ENCODE results near the gene IFT57.
A peak's percentile ranks its signal among the peaks of the same experiment; 100 is the strongest.

The IFT57 gene

DNA sequence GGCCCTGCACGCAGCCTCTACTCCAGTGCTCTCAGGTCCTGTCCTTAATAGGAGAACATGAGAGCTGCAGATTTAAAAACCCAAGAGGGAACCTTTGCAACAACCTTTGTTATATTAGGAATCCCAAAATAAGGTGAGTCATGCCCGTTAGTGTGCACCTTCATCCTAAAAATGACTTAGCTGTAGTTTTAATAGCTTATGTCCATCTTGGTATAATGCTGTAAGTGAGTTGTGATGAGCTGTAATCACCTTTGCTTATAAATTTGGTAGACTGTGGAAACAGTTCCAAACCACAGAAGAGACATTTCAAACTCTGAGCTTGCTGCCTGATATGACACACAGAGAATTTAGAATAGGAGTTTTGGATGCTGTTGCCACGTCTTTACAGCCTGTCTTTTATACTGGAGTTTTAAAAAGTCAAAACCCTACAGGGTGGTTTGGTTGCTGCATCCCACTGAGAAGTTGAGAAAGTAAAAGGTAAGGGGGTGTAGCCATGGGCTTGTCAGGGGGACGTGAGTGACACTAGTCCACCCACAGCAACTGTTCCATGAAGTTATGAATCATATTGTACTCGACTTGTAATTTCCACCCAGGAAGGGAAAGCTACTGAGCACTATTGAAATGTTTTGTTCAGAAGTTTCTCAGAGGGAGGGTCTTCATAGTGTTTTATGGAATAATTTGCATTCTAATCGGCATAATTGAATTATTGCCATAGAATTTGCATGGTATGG, 104.0 kb downstream of the IFT57 start (continued):
- TF ChIP-seq ZNF354C (tag by site-specific recombination; IDR thresholded peaks at IDR 0.05; ENCODE audit: borderline replicate concordance, low read depth) (no peak), ZNF670 (tag by site-specific recombination; IDR thresholded peaks at IDR 0.05; ENCODE audit: low read depth) (no peak), AEBP2 (tag by site-specific recombination; IDR thresholded peaks at IDR 0.05; ENCODE audit: borderline replicate concordance) (no peak), PRDM1 (tag by site-specific recombination; IDR thresholded peaks at IDR 0.05) (no peak), INSM2 (tag by site-specific recombination; IDR thresholded peaks at IDR 0.05) (no peak)

DNA sequence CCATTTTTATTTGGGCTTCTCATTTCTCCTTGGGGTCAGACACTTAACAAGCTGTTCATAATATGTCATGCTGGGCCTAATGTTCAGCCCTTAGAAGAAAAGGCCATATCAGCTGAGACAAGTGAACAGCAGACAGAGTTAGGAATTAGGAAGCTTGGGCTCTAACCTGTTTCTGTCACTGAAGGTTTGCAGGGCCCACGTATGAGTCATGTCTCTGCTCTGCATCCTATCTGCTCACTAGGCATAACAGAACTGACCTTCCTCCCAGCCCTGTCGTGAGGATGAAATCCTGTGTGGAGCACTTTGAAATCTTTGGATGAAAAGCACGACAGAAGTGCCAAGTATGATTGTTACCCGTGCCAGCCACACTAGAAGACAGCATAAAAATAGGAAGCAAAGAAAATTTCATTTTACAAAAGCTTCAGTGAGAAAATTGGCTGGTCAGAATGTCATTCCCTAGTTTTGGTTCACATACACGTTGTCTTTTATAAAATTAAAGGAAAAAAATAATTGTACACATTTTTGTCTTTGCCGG, 104.9 kb downstream of the IFT57 start:
- Histone ChIP-seq H3K4me1 (ENCODE audit: control insufficient read depth, insufficient read depth, low read length) (no peaks in the 10 kb centered on the region), H3K4me3 (ENCODE audit: low read depth, low read length) (no peak overlapping the region), H3K36me3 (ENCODE audit: control insufficient read depth in 2 of 2, insufficient read depth in 1 of 2, low read length in 2 of 2) (no peaks in the 10 kb centered on the region), H3K9me3 (ENCODE audit: control insufficient read depth, insufficient read depth, low read depth, low read length) (no peaks in the 10 kb centered on the region), H3K27ac (ENCODE audit: extremely low read depth, low read depth, low read length) (no peak overlapping the region)
- ChIA-PET POLR2A (no interaction called here), CTCF (no interaction called here)
- TF ChIP-seq ZNF830 (tag by site-specific recombination; IDR thresholded peaks at IDR 0.05; ENCODE audit: low read depth) (no peak), ZNF692 (tag by site-specific recombination; IDR thresholded peaks at IDR 0.05) (0 out of 2 replicates have a peak, but pooled peaks have one; percentile 44)

- Histone ChIP-seq H3K4me3 (ENCODE audit: low read depth, low read length) (no peak overlapping the region), H3K36me3 (ENCODE audit: control insufficient read depth in 2 of 2, insufficient read depth in 1 of 2, low read length in 2 of 2) (no peaks in the 10 kb centered on the region), H3K4me1 (ENCODE audit: control insufficient read depth, insufficient read depth, low read length) (no peaks in the 10 kb centered on the region), H3K27ac (ENCODE audit: extremely low read depth, low read depth, low read length) (no peak overlapping the region), H3K9me3 (ENCODE audit: control insufficient read depth, insufficient read depth, low read depth, low read length) (no peaks in the 10 kb centered on the region)
- ChIA-PET POLR2A (no interaction called here), CTCF (no interaction called here)
- TF ChIP-seq ZNF2 (tag by site-specific recombination; IDR thresholded peaks at IDR 0.05) (no peak), ZNF544 (tag by site-specific recombination; IDR thresholded peaks at IDR 0.05) (no peak), ZNF488 (tag by site-specific recombination; IDR thresholded peaks at IDR 0.05) (no peak), ZNF660 (tag by site-specific recombination; IDR thresholded peaks at IDR 0.05) (no peak), ZNF112 (tag by site-specific recombination; IDR thresholded peaks at IDR 0.05) (no peak), ZNF558 (tag by site-specific recombination; IDR thresholded peaks at IDR 0.05) (no peak), FEZF1 (tag by site-specific recombination; IDR thresholded peaks at IDR 0.05) (no peak), ZNF335 (tag by site-specific recombination; conservative IDR thresholded peaks at IDR 0.05) (no peak), ZBTB49 (tag by site-specific recombination; IDR thresholded peaks at IDR 0.05; ENCODE audit: low read depth) (no peak)
- TF ChIP-seq, protein P1, sequence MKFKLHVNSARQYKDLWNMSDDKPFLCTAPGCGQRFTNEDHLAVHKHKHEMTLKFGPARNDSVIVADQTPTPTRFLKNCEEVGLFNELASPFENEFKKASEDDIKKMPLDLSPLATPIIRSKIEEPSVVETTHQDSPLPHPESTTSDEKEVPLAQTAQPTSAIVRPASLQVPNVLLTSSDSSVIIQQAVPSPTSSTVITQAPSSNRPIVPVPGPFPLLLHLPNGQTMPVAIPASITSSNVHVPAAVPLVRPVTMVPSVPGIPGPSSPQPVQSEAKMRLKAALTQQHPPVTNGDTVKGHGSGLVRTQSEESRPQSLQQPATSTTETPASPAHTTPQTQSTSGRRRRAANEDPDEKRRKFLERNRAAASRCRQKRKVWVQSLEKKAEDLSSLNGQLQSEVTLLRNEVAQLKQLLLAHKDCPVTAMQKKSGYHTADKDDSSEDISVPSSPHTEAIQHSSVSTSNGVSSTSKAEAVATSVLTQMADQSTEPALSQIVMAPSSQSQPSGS (tag by site-specific recombination; IDR thresholded peaks at IDR 0.05; ENCODE audit: low read depth), result no peak
- TF ChIP-seq, protein P2, sequence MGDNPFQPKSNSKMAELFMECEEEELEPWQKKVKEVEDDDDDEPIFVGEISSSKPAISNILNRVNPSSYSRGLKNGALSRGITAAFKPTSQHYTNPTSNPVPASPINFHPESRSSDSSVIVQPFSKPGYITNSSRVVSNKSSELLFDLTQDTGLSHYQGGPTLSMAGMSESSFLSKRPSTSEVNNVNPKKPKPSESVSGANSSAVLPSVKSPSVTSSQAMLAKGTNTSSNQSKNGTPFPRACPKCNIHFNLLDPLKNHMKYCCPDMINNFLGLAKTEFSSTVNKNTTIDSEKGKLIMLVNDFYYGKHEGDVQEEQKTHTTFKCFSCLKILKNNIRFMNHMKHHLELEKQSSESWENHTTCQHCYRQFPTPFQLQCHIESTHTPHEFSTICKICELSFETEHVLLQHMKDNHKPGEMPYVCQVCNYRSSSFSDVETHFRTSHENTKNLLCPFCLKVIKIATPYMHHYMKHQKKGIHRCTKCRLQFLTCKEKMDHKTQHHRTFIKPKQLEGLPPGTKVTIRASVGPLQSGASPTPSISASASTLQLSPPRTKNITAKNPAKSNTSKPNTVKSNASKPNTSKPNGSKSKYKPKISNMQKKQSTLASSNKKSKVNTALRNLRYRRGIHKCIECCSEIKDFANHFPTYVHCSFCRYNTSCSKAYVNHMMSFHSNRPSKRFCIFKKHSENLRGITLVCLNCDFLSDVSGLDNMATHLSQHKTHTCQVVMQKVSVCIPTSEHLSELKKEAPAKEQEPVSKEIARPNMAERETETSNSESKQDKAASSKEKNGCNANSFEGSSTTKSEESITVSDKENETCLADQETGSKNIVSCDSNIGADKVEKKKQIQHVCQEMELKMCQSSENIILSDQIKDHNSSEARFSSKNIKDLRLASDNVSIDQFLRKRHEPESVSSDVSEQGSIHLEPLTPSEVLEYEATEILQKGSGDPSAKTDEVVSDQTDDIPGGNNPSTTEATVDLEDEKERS (tag by site-specific recombination; IDR thresholded peaks at IDR 0.05), result no peak
Measured at GRCh38 chr3:108114423-108115065, 107.7 kb downstream of the IFT57 start.

Measured in HEK293 (cell line).